ENCODE measurements around the gene ATP2A1.
"Not testable (repeated sequence)": the region's sequence is repeated elsewhere in the genome, so short reads cannot be mapped to it uniquely, and the experiment has no call there.

Gene ATP2A1

DNA sequence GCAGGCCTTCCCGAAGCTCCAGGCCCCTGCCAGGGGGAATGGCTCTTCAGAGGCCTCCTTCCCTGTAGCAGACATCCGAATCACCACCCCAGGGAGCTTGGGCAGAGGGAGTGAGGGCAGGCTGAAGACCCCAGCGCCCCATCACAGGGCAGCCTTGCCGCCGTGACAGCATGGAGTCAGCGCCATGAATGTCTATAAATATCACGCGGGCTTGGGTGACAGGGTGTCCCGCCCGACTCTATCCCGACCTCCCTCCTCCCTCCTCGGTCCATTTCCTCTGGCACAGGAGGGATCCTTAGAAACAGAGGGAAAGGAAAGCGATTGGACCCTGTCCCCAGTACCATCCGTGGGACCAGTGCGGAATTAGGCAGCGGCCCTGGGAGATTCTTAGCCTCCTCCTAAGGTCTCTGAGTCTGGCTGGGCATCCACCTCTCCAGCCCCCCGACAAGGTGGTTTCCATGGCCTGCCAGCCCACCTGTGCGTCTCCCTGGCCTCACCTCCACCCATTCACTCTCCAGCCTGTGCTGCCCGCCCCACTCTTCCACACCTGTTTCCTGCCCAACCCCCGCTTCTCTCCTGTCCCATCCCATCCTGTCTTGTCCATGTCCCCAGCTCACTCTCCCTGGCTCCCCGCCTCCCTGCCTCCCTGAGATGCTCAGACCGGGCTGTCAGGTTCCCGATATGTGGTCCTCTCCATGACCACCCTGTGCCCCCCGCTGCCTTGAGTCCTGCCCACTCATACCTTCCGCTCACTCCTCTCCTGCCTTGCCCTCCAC is 5.1 kb downstream of the ATP2A1 start:
- DNase-seq = no peak

DNA sequence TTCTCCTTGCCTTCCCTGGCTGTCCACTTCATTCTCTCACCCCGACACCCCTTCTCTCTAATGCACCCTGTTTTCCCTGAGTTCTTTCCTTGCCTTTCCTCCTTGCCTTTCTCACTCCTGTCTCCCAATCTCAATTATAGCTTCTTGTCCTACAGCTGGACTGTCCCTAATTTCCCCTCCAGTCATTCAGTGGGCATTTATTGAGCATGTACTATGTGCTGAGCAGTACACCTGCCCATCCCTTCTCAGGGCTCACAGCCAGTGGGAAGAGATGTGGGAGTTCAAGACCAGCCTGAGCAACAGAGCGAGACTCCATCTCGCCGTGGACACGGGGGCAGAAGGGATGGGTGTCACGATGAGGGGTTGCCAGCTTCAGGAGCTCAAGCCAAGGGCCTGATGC is 5.8 kb downstream of the ATP2A1 start:
- DNase-seq = no peak

DNA sequence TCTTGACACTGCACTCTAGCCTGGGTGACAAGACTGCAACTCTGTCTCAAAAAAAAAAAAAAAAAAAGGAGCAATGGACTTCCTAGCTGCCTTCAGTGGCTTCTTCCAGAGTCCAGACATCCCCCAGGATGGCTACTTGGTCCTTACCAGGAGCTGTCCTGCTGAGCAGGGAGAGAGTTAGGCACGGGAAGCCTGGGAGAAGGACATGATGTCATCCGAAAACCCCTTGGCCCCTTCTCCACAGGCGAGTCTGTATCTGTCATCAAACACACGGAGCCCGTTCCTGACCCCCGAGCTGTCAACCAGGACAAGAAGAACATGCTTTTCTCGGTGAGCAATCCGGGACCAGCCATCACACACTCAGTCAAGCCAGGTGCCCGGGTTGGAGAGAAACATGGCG is 8.7 kb downstream of the ATP2A1 start:
- no peak for DNase-seq

DNA sequence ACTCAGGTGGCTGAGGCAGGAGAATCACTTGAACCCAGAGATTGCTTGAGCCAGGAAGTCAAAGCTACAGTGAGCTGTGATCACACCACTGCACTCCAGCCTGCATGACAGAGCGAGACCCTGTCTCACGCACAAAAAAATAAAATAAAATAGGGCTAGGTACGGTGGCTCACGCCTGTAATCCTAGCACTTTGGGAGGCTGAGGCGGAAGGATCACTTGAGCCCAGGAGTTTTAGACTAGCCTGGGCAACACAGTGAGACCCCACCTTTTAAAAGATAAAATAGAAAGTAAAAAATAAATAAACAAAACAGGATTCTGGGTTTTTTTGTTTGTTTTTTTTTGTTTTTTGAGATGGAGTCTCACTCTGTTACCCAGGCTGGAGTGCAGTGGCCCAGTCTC is 12.1 kb downstream of the ATP2A1 start:
- DNase-seq = not testable (repeated sequence)

DNA sequence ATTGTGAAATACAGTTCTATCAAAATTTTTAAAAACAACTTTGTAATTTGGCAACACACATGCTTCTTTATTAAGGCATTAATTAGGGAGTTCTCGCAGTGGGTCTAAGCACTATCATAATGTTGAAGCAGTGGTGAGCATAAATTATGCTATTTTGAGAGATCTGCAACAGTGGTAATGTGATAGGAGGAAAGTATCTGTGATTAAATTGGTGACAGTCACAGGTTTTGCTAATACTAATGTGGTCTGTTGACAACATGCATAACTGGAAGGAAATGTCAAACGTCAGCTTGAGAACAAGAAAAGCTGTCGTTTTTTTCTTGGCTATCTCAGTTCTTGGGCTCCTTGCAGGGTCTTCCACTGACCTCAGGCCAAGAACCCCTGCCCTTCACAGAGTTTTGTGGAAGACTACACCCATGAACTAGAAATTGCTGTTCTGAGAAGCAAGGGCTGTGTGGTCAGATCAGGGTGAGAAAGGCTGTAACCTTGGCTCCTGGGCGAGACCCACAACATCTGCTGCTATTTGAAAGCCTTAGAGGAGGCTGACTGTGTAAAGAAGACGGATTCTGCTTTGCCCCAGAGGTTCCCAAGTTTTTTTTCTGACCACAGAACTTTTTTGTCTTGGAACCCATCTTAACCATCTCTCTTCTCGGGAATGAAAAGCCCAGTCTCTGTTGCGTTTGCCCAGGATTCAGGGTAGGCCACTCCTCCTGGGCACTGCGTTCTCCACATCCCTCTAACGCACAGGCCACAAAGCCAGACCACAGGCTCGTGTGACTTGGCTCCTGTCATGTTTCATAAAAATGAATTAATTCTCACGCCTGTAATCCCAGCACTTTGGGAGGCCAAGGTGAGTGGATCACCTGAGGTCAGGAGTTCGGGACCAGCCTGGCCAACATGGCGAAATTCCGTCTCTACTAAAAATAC is 13.9 kb downstream of the ATP2A1 start:
- DNase-seq = no peak

DNA sequence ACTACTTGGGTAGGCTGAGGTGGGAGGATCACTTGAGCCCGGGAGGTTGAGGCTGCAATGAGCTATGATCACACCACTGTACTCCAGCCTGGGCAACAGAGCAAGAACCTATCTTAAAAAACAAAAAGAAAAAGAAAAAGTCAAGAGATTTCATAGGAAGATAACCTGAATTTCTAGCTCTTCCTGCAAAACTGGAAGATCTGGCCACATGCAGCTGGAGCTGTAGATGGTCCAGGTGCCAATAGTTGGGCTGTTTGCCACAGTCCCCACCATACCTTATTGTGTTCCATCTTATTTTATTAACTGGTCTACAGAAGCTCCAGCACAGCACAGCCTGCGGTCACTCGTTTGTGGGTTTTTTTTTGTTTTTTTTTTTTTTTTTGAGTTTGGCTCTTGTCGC is 15.0 kb downstream of the ATP2A1 start:
- DNase-seq = no peak

DNA sequence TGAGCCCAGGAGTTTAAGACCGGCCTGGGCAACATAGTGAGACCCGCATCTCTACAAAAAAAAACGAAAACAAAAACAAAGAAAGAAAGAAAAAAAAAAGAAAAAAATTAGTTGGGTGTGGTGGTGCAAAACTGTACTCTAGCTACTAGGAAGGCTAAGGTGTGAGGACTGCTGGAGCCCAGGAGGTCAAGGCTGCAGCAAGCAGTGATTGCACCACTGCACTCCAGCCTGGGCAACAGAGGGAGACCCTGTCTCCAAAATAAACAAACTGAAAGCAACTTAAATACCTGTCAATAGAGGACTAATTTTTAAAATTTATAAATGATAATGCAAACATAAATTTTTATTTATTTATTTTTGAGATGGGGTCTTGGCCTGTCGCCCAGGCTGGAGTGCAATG is 17.3 kb downstream of the ATP2A1 start:
- no peak for DNase-seq

DNA sequence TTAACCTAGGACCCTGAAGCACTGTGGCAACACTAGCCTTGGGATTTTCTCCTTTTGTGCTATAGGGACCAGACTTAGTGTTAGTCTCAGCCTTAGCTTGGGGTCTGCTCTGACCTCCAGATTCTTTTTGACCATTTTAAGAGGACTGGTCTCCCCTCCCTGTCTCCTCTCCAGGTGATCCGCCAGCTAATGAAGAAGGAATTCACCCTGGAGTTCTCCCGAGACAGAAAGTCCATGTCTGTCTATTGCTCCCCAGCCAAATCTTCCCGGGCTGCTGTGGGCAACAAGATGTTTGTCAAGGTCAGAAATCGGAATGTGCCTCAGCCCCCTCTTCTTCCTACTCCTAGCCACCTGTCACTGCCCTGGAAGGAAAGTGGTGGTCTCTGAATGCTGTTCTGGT is 19.5 kb downstream of the ATP2A1 start:
- no peak for DNase-seq

DNA sequence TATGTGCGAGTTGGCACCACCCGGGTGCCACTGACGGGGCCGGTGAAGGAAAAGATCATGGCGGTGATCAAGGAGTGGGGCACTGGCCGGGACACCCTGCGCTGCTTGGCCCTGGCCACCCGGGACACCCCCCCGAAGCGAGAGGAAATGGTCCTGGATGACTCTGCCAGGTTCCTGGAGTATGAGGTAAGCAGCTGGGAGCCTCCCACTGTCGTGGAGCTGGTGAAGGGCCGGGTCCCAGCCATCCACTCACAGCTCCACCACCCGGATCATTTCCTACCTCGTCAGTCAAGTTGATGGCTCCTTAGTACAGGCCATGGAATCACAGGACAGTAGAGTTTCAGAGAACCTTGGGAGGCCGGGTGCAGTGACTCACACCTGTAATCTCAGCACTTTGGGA is 20.0 kb downstream of the ATP2A1 start:
- no peak for DNase-seq

DNA sequence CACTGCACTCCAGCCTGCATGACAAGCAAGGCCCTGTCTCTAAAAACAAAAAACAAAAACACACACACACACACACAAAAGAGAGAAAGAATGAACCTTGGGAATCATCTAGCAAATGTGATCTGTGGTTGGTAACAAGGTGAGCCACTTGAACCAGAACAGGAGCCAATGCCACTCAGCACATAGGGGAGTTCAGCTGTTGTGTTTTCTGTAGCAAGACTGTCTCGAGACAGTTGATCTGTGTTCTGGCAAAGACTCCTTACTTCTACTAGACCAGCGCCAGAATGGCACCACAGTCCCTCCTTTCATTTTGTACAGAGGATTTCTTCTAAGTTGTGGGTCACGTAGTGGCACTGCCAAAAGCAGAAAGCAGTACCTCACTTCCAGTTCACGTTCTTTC is 20.7 kb downstream of the ATP2A1 start:
- no peak for DNase-seq

DNA sequence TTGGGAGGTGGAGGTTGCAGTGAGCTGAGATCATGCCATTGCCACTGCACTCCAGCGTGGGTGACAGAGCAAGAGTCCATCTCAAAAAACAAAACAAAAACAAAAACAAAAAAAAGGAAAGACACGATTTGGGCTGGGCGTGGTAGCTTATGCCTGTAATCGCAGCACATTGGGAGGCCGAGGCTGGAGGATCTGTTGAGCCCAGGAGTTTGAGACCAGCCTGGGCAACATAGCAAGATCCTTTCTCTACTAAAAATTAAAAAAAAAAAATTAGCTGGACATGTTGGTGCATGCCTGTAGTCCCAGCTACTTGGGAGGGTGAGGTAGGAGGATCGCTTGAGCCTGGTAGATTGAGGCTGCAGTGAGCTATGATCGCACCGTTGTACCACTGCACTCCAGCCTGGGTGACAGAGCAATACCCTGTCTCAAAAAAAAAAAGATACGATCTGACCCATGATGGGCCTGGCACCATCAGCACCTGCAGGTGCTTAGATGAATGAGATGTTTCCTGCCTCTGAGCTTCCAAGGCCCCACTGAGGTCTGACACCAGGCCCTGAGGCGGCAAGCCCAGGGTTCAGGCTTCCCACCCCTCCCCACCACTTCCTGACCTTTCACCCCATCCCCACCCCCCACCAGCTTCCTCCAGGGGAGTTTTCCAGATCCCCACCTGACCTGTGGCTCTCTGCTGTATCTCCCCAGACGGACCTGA is 21.7 kb downstream of the ATP2A1 start:
- no peak for DNase-seq

DNA sequence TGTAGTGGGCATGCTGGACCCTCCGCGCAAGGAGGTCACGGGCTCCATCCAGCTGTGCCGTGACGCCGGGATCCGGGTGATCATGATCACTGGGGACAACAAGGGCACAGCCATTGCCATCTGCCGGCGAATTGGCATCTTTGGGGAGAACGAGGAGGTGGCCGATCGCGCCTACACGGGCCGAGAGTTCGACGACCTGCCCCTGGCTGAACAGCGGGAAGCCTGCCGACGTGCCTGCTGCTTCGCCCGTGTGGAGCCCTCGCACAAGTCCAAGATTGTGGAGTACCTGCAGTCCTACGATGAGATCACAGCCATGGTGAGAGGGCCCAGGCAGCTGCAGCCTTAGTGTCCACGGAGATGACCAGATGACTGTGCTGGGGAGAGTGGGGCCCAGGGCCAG is 22.3 kb downstream of the ATP2A1 start:
- DNase-seq = no peak

DNA sequence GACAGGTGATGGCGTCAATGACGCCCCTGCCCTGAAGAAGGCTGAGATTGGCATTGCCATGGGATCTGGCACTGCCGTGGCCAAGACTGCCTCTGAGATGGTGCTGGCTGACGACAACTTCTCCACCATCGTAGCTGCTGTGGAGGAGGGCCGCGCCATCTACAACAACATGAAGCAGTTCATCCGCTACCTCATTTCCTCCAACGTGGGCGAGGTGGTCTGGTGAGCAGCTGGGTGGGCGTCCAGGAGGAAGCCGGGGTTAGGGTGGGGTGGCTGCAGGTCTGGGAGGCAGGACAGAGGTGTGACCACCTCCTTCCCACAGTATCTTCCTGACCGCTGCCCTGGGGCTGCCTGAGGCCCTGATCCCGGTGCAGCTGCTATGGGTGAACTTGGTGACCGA is 23.6 kb downstream of the ATP2A1 start:
- no peak for DNase-seq

DNA sequence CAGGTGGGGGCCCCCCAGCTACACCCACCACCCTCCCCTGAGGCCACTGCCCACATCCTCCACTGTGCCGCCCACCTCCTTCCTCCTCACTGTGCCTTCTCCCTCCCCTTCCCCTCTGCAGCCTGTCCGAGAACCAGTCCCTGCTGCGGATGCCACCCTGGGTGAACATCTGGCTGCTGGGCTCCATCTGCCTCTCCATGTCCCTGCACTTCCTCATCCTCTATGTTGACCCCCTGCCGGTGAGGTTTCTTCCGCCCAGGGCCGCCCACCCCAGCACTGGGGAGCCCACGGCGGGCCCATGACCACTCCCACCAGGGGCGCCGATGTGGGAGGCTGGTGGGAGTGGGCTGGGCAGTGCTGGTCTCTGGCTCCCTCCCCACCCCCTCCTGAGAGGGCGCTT is 24.6 kb downstream of the ATP2A1 start:
- DNase-seq = no peak

DNA sequence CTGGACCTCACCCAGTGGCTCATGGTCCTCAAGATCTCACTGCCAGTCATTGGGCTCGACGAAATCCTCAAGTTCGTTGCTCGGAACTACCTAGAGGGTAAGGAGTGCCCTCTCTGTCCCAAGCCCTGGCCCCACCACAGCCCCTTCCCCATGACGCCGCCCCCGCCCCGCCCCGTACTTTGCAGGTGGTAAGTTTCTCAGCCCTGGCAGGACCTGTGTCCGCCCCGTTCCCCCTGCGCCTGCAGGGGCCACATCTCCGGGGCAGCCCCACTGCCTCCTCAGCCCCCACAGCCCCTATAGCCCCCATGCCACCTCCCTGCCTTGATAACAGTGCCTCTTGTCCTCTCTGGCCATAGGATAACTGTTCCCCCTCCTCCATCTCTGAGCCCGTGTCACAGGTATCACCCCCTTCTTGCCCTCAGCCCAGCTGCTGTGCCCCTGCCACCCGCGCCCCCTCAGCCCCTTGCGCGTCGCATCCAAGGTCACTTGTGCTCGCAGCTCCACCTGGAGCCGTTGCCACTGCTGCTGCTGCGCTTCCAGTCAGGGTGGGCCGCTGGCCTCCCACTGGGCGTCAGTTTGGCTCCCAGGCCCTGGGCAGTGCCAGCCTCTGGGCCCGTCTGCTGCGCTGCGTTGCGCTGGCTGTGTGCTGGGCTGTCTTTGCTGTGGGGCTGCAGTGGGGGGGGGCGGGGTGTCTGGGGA is 25.2 kb downstream of the ATP2A1 start:
- no peak for DNase-seq

DNA sequence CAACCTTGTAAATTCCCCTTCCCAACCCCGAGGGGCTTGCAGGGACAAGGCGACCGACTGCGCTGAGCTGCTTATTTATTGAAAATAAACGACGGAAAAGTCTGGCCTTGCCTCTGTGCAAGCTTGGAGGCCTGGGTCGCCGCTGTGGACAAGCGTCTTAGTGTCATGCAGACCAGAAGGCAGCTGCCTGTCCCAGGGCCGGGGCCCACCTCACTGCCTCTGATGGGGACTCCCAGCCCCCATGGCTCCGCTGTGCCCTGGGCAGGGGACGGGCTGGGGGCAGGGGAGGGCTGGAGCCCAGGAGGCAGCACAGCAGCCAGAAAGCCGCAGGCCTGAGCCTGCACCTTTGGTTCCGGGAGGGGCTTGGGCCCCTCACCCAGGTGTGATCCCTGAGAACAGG is 26.1 kb downstream of the ATP2A1 start:
- DNase-seq = no peak

DNA sequence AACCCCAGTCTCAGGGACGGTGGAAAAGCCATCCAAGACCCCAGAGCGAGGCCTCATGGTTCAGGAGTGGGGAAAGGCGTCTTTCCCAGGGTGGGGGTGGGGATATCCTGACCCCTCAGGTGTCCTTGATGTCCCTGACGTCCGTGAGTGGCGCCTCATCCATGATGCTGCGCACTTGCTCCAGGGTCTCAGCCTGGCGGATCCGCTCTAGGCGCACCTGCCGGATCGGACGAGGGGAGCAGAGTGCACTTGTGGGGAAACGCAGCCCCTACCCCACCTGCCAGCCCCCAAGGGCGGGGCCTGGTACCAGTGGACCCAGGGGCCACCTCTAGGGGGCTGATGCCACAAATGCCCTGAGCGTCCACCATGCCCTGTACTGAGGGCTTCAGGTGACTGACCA is 26.5 kb downstream of the ATP2A1 start:
- DNase-seq = no peak

DNA sequence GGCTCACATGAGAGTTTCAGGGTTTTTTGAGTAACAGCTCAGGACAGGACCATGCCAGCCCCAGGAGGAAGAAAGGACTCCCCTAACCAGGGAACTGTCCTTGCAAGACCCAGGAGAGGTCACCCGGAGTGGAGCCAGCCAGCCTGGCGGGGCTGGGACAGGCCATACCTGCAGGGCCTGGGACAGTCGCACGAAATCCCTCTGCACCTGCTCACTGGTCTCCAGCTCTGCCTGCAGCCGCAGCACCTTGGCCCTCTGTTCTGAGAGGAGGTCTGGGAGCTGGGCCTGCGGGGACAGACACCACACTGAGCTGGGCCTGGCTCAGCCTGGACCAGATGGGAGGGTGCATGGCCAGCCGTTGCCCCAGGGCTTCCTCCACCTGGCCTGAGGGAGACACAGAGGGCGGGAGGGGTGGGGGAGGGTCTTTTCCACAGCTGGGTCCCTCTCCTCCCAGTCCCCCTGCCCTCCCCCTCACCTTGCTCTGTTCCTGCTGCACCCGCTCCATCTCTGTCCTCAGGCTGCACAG is 27.0 kb downstream of the ATP2A1 start:
- no peak for DNase-seq

DNA sequence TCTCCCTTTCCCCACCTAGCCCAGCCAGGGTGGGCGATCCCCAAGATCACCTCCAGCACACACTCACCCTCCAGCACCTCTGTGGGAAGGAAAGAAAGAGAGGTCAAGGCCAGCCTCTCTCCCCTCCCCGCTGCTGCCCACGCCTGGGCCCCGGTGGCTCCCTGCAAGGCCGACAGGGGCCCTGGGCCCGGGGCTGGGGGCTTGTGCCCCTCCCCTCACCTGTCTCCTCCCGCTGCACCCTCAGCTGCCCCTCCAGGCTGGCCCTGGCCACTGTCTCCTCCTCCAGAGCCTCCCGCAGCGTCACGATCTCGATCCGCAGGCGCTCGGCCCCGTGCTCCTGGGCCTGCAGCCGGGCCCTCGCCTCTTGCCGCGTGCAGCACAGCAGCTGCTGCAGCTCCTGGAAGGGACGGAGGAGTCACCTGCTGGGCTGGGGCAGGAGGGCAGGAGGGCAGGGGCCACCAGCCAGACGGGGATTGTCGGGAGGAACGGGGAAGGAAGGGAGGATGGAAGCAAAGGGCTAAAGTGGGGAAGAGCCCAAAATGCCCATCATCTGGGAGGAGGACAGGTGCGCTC is 27.6 kb downstream of the ATP2A1 start:
- DNase-seq = no peak

DNA sequence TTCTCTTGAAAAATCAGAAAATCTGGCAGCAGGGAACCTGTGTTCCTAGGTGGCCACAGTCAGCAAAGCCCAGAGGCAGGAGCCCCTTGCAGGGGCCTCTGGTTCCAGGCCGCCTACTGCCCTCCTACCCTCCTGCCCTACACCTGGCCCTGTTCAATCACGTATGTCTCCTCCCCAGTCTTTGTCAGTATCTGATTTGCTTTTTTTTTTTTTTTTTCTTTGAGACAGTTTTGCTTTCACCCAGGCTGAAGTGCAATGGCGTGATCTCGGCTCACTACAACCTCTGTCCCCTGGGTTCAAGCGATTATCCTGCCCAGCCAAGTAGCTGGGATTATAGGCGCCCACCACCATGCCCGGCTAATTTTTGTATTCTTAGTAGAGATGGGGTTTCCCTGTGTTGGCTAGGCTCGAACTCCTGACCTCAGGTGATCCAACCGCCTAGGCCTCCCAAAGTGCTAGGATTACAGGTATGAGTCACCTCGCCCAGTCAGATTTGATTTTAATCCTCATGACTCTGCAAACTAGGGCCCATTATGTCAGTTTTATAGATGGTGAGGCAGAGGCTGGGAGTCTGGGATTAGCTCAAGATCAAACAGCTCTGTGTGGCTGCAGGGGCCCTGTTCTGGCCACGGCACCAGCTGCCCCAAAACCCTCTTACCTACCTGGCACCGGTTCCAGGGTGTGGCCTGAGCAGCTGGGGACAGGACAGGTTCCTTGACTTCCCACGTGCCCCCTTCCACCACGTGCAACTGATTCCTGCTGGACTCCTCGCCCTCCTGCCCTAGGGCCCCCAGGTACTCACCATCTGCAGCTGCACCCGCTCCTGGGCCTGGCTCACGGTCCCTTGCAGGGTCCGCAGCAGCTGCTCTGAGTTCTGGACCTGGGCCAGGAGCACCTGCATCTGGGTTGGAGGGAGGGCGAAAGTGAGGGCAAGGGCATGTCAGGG is 32.1 kb downstream of the ATP2A1 start:
- no peak for DNase-seq

DNA sequence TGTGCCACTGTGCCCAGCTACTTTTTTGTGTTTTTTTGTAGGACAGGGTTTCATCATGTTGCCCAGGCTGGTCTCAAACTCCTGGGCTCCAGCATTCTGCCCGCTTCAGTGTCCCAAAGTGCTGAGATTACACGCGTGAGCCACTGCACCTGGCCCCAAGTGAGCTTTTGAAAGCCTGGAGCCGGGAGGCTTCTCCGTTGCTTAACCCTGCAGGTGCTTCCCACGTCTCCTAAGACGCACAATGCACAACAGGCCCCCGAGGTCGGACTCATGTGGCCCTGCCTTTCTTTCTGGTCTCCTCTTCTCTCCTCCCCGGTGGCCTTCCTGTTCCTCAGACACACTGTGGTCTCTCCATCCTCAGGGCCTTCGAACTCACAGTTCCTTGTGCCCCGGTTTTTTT is 34.3 kb downstream of the ATP2A1 start:
- no peak for DNase-seq

Data from NCI-H187 treated with DMSO at 0.1 percent for 48 hours (cell line).